Mammary epithelial cell (primary cell): Measurements from ENCODE around the gene ABL1.

Experiments
- EZH2 ChIP-seq: IDR thresholded peaks from 2 replicates; pipeline ENCODE4 v1.6.1; 2012; ENCODE audit warnings: low read length, inconsistent platforms, borderline replicate concordance
- TF ChIP-seq, protein P1 (sequence below), 2 donors: IDR thresholded peaks in 1 of 2; conservative IDR thresholded peaks in 1 of 2; 2 replicates each; pipeline ENCODE4 v1.5.1; 2011 to 2012; ENCODE audit warnings: inconsistent platforms in 2 of 2, low read length in 2 of 2, mild to moderate bottlenecking in 2 of 2, control low read depth in 1 of 2, low read depth in 1 of 2; ENCODE audit not compliant: insufficient read depth in 1 of 2; ENCODE audit errors: extremely low read depth in 1 of 2

DNA sequence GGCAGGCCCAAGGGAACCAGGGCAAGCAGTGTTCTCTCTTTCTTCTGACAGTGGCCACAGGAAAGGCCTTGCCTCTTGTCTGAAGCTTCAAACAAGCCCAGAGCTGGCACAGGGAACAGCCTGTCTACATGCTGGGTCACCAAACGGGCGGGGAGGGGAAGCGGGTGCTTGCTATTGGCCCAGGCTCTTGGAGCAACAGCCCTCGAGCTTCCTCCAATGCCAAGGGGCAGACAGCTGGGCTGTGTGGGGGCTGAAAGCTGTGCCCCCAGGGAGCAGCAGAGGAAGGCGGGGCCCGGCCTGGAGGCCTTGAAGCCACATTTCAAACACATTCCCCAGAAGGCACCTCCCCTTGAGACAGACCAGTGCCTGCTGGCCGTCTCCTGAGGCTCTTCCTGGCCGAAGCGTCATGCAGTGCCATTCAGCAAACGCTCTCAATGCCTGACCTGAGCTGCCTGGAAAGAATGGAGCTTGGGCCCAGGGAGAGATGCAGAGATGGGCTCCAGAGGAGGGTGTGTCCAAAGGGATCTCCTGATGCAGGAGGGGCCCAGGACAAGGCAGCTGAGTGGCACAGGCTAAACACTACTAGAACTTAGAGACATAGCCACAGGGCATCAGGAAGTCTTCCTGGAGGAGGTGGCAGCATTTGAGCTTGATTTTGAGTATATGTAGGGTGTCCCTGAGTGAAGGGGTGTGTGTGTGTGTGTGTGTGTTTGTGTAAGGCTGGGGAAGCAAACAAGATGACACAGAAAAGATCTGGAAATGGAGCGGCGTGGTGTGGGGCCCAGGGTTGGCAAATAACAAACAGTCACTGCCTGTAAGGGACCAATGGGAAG, 101.4 kb downstream of the ABL1 start:
- TF ChIP-seq, protein P1, sequence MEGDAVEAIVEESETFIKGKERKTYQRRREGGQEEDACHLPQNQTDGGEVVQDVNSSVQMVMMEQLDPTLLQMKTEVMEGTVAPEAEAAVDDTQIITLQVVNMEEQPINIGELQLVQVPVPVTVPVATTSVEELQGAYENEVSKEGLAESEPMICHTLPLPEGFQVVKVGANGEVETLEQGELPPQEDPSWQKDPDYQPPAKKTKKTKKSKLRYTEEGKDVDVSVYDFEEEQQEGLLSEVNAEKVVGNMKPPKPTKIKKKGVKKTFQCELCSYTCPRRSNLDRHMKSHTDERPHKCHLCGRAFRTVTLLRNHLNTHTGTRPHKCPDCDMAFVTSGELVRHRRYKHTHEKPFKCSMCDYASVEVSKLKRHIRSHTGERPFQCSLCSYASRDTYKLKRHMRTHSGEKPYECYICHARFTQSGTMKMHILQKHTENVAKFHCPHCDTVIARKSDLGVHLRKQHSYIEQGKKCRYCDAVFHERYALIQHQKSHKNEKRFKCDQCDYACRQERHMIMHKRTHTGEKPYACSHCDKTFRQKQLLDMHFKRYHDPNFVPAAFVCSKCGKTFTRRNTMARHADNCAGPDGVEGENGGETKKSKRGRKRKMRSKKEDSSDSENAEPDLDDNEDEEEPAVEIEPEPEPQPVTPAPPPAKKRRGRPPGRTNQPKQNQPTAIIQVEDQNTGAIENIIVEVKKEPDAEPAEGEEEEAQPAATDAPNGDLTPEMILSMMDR (conservative IDR thresholded peaks at IDR 0.05 in 1 of 2, IDR thresholded peaks at IDR 0.05 in 1 of 2; ENCODE audit: extremely low read depth in 1 of 2, insufficient read depth in 1 of 2, low read depth in 1 of 2, low read length in 2 of 2) = no peak
- TF ChIP-seq EZH2 = no peak
